ENCODE data around the gene DCHS1. TPM values are rescaled to one million over a fixed set of nuclear protein-coding genes. Genes with fewer than 3 reads are reported as not detected.
A peak's percentile ranks its signal among the peaks of the same experiment; 100 is the strongest.

The DCHS1 gene
- total RNA-seq, 1 donor from 2014 or later: 177 TPM

DNA sequence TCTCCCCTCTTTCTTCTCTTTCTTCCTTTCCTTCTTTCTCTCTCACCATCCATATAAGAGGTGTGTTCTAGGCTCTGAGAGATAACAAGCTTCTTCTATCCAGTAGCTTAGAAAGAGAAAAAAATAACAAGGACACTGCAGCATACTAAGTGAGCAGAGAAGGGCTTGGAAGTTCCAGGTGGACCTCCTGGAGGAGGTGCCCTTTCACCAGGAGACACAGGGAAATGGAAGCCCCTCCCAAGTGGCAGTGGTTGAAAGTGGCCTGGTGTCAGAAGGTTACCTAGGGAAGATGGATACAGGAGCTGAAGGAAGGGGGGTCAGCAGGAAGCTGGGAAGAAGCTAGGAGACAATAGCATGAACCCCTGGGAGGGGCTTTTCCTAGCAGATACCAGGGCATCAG is 5.5 kb downstream of the DCHS1 start:
- no peak for DNase-seq (ENCODE audit: extremely low read depth, low read depth, low spot score)

DNA sequence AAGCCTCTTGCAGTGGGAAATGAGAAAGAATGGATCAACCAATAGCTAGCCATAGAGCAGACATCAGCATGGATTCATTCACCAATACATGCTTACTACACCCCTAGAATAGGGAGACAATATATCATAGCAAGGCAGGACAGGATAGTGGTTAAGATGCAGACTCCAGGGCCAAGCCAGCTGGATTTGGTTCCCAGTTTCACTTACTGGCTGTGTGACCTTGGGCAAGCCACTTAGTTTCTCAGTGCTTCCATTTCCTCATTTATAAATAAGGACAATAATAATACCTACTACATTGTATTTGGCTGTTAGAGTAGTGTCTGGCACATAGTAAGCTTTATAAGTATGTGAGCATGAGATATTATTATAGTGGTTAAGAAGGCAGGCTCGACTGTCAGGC is 7.1 kb downstream of the DCHS1 start:
- DNase-seq (ENCODE audit: extremely low read depth, low read depth, low spot score): no peak

GRCh38 chr11:6647836-6648235 is 7.8 kb downstream of the DCHS1 start:
- no peak for DNase-seq (ENCODE audit: extremely low read depth, low read depth, low spot score)

DNA sequence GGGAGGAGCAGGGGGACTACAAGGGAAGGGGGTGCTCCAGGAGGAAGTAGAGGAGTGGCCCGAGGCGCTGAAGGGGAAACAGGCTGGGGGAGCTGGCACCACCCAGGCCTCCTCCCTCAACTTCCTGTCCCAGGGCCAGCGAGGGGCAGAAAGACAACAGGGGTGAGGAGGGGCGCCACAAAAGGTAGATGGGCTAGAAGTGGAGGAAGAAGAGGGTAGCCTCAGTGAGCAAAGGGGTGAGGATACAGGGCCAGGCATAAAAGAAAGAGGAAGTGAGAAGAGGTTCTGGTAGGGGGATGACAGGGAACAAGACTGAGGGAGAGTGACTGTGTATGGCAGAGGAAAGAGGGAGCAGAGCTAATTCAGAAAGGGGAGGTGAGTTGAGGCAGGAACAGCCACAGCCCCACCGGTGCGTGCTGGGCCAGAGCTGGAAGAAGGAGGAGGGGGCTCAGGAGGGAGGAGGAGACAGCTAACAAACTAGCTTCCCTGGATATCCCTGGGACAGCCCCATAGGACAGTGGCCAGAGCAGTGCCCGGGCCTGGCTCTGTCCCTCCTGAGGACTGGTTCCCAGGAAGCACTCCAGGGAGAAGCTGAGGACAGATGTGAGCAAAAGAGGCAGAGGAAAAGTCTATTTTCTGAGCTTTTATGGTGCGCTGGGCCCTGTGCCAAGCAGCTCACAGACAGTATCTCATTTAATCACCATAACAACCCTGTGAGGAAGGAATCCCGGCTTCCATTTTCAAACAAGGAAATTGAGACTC is 8.5 kb downstream of the DCHS1 start:
- no peak for DNase-seq (ENCODE audit: extremely low read depth, low read depth, low spot score)

DNA sequence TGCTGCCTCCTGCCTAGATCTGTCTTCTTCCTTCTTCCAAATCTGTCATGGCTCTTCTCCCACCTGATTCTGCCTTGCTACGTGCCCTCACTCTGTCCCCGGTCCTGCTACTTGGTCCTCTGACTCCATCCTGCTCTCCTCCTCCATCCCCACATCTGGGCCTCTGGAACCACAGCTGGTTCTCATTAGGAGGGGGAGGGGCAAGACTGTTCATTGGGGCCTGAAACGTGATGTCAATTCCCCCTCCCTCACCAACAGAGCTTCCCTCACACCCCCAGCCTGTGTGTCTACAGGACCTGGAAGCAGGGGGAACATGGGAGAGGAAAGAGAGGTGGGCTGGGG is 9.1 kb downstream of the DCHS1 start:
- DNase-seq (ENCODE audit: extremely low read depth, low read depth, low spot score): no peak

GRCh38 chr11:6646071-6646470 is 9.5 kb downstream of the DCHS1 start:
- no peak for DNase-seq (ENCODE audit: extremely low read depth, low read depth, low spot score)

GRCh38 chr11:6642957-6643356 is 12.7 kb downstream of the DCHS1 start:
- DNase-seq (ENCODE audit: extremely low read depth, low read depth, low spot score): no peak

- no peak for DNase-seq (ENCODE audit: extremely low read depth, low read depth, low spot score)
Observed at GRCh38 chr11:6640985-6641701, 14.5 kb downstream of the DCHS1 start.

DNA sequence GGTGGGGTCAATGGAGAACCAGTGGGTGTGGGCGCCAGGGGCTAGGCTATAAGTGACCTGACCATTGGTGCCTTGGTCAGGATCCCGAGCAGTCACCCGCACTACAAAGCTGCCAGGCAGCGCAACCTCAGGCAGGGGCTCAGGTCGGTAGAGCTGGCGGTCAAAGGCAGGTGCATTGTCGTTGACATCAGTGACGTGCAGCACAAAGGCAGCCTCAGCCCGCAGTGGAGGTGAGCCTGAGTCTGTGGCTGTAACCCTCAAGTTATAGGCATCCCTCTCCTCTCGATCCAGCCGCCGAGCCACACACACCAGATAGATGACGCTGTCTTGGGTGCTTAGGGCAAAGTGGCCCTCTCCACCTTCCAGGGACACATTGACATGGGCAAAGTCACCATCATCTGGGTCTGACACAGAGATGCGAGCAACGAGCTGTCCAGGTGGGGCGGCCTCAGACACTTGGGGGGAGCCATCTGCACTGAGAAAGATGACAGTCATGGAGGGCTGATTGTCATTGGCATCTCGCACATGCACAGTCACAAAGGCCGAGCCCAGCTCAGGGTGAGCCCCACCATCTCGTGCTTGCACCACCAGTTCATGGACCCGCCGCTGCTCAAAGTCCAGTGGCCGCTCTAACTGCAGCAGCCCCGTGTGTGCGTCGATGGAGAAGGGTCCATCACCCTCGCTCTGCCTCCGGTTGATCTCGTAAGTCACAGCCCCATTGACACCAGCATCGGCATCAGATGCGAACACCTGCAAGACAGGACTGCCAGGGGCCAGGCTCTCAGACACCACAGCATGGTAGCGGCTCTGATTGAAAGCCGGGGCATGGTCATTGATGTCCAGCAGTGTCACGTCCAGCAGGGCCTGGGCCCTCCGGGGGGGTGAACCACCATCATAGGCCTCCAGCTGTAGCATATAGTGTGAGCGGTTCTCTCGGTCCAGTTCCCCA is 15.3 kb downstream of the DCHS1 start:
- DNase-seq (ENCODE audit: extremely low read depth, low read depth, low spot score): no peak

DNA sequence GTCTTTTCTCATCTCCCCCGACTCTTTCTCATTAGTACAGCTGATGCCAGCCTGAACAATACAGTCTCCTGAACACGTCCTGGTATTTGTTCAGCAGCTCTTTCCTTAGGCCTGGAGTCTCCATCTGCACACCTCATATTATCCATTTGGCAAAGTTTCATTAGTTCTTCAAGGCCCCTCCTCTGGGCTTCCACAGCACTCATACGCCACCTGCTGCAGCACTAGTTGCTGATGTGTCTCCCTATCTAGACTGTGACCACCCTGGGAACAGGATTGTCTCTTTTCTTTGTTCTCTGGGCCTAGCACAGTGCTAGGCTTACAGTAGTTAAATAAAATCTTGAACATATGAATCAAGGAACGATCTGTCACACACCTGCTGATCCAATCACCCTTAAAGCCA is 17.2 kb downstream of the DCHS1 start:
- DNase-seq (ENCODE audit: extremely low read depth, low read depth, low spot score): no peak

GRCh38 chr11:6637871-6638270 is 17.7 kb downstream of the DCHS1 start:
- DNase-seq (ENCODE audit: extremely low read depth, low read depth, low spot score): no peak

DNA sequence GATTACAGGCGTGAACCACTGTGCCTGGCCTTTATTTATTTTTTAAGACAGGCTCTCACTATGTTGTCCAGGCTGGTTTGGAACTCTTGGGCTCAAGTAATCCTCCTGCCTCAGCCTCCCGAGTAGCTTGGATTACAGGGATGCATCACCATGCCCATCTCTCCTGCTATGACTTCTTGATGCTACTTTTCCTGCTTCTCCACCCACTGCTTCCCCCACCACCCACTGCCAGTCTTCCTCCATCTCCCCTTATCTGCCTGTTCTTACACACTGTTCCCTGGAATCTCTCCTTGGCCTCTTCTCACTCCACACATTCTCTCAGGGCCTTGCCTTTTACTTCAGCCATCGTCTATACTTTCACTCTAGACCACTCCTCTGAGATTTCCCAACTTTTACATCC is 19.1 kb downstream of the DCHS1 start:
- no peak for DNase-seq (ENCODE audit: extremely low read depth, low read depth, low spot score)

DNA sequence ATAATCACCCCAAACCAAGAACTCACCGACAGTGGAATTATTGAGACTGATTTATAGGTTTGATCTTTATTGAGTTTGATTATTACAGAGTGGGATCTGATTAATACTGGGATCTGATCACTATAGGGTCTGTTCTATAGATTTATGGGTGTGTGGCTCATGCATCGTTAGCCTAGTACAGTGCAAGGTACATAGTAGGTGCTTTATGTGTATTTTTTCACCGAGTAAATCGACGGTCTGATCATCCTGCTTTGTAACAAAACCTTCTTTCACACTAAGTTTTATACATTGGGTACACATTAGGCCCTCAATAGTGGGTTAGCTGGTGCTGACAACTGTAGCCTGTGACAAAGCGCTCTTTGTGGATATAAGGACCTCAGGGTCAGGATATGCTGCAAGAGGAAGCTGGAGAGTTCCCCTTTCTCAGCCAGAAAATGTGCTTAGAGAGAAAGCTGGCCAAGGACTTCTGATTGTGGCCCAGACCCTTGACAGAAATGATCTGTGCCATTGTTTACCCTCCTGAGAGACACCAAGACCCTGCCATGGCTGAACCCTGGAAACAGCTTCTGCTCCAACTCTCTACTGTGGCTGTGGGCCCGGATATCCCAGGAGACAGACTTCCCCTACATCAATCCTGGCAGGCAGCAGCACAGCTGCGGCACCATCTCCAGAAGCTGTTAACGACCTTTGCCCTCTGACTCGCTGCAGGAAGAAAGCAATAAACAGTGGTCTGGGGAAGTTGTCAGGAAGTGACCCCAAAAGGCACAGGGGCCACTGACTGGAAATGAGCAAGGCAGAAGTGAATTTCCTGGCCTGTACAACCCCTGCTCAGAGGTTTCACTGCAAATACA is 20.3 kb downstream of the DCHS1 start:
- peak; percentile 90 for DNase-seq (ENCODE audit: extremely low read depth, low read depth, low spot score)

- DNase-seq (ENCODE audit: extremely low read depth, low read depth, low spot score): no peak
Observed at GRCh38 chr11:6634534-6634933, 21.1 kb downstream of the DCHS1 start.

DNA sequence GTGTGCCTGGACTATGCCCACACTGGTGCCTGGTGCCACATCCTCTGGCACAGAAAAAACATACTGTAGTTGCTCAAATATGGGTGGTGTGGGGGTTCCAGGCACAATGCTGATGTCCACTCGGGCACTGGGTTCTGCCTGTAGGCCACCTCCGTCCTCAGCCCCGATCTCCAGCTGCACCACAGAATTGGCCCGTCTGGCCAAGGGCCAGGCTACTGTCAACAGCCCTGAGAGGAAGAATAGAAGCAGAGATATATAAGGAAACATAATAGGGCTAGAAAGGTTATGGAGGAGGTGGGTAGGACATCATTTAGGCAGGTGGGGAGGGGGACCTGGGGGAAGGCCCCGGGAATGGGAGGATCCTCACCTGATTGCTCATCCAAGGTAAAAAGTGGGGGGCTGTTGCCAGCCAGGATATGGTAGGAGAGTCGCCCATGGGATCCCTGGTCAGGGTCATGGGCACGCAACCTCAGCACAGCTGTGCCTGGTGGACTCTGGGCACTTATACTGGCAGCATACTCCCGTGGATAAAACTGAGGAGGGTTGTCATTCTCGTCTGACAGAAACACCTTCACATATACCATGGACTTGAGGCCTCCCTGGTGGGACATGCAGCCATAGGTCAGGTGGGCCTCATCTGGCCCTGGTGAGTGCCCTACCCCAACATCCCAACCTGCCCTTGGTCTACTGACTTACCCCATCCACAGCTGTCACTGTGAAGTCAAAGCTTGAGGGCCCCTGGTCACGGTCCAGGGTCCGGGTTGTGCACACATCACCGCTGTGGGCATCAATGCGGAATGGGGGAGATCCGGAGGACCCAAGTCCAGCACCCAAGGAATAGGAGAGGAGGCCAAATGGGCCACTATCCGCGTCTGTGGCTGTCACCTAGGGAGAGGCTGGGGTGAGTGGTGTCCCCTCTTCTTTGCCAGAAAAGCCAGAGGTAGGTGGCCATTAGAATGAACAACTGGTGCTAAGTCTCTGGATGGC is 21.9 kb downstream of the DCHS1 start:
- DNase-seq (ENCODE audit: extremely low read depth, low read depth, low spot score): no peak

DNA sequence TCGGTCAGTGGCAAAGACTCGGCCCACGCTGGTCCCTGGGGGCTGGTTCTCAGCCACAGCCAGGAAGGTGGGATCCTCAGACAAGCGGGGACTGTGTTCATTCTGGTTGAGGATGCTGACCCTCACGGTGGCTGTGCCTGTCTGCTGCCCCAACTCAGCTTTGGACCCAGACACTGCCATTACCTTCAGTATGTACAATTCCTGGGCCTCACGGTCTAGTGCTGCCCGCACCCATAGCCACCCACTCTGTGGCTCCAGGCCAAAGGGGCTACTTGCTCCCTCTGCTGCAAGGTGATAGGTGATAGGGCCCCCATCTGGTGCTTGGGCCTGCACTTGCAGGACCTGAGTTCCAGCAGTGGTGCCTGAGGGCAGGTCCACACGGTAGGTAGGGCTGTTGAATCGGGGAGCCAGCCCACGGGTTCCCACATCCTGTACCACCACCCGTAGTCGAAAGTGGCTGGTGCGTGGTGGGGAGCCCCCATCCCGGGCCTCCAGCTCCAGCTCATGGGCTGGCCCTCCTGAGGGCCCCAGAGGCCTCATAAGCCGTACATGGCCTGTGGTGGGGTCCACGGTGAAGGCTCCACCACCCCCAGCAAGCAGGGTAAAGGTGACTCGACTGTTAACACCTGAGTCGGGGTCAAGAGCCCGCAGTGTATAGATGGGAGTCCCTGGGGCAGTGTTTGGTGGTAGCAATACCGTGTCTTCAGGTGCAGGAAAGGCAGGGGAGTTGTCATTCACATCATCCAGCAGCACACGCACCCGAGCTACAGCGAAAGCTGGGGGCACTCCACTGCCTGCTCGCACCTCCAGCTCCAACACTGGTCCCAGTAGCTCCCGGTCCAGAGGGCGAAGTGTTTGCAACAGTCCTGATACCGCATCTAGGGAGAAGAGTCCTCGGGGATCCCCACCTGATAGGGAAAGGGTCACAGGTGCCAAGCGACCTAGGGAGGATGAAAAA is 23.2 kb downstream of the DCHS1 start:
- no peak for DNase-seq (ENCODE audit: extremely low read depth, low read depth, low spot score)

- no peak for DNase-seq (ENCODE audit: extremely low read depth, low read depth, low spot score)
Observed at GRCh38 chr11:6631361-6631890, 24.2 kb downstream of the DCHS1 start.
